ENCODE measurements around the gene SPTLC1. TPM values are rescaled to one million over a fixed set of nuclear protein-coding genes. Genes with fewer than 3 reads are reported as not detected.
"Not testable (repeated sequence)": the region's sequence is repeated elsewhere in the genome, so short reads cannot be mapped to it uniquely, and the experiment has no call there.

SPTLC1 gene
- total and polyA plus RNA-seq, 10 of the 15 experiments (the other 5 are each of a cell fraction or from before 2014, with no cell fraction given) = 38.0 to 68.7 (median 52.8) TPM

GRCh38 chr9:92146610-92147009, 31.4 kb upstream of the SPTLC1 start (continued):
- TF ChIP-seq PRDM15 (CRISPR knock-in tag; IDR thresholded peaks at IDR 0.05) (no peak), TCF3 (IDR thresholded peaks at IDR 0.05; ENCODE audit: borderline replicate concordance, insufficient read depth, low read depth, low read length) (no peak), NRF1 (conservative IDR thresholded peaks at IDR 0.05; ENCODE audit: low read depth, low read length) (no peak), CUX1 (IDR thresholded peaks at IDR 0.05; ENCODE audit: insufficient replicate concordance, low read depth, low read length) (no peak), BACH1 (IDR thresholded peaks at IDR 0.05; ENCODE audit: borderline replicate concordance) (no peak), SUZ12 (IDR thresholded peaks at IDR 0.05; ENCODE audit: unreplicated experiment) (no peak), TAF1 (IDR thresholded peaks at IDR 0.05; ENCODE audit: borderline replicate concordance, low read depth, low read length) (no peak), TBL1XR1 (IDR thresholded peaks at IDR 0.05; ENCODE audit: low read depth, low read length) (no peak), SPI1 (IDR thresholded peaks at IDR 0.05; ENCODE audit: borderline replicate concordance, insufficient read depth, low read depth, low read length) (no peak), SIN3A (IDR thresholded peaks at IDR 0.05; ENCODE audit: low read depth, low read length) (no peak)

GRCh38 chr9:92145784-92146183, 30.6 kb upstream of the SPTLC1 start:
- WGBS (ENCODE audit: insufficient coverage, insufficient replicate concordance, low lambda C conversion rate, missing lambda C conversion rate) = 73% methylated on average over 3 of the region's 3 CpGs
- H3K4me3 ChIP-seq; H3K9me3 ChIP-seq (replicated peaks; ENCODE audit: control insufficient read depth, insufficient read depth, low read length); CTCF ChIA-PET; H4K20me1 ChIP-seq (ENCODE audit: control insufficient read depth, insufficient read depth); SMC1A ChIA-PET (ENCODE audit: uncharacterized antibody, unreplicated experiment); ATAC-seq; DNase-seq (ENCODE audit: low read depth, low spot score); FAIRE-seq; BruUV-seq (replicated peaks); H2AFZ ChIP-seq (ENCODE audit: control insufficient read depth, low read depth, low read length); H3K79me2 ChIP-seq (ENCODE audit: control insufficient read depth, insufficient read depth, low read length); H3K27ac ChIP-seq (ENCODE audit: control insufficient read depth, insufficient read depth); H3K9ac ChIP-seq (ENCODE audit: control insufficient read depth, insufficient read depth, low read length); H3K4me2 ChIP-seq (ENCODE audit: control insufficient read depth, insufficient read depth); intact Hi-C loops (cut with micrococcal nuclease; ENCODE audit: unreplicated experiment); H3K36me3 ChIP-seq (ENCODE audit: control insufficient read depth in 2 of 2, insufficient read depth in 2 of 2, low read length in 1 of 2); H3K27me3 ChIP-seq (replicated peaks in 1 of 2; ENCODE audit: control insufficient read depth in 2 of 2, insufficient read depth in 2 of 2, low read length in 1 of 2): not testable (repeated sequence)
- in situ Hi-C loops (cut with MboI) = loop anchor here (5.0 kb wide), 1 partner anchor 292 kb away; no protein-coding TSS in a partner anchor
- peaks cover 14% of the 10 kb centered on the region for H3K4me1 ChIP-seq (ENCODE audit: control insufficient read depth, insufficient read depth, low read length)
- RAD21 ChIA-PET (ENCODE audit: unreplicated experiment) = interaction anchor here (0.6 kb wide), 1 partner anchor 78 kb away, joined by 3 read pairs; no protein-coding TSS in a partner anchor
- POLR2A ChIA-PET = interaction anchor here (0.6 kb wide), 3 partner anchors 181 to 883 kb away, joined by 3 to 6 read pairs (median 6); no protein-coding TSS in a partner anchor

Data from GM12878 (cell line).